B cell (primary cell): ENCODE results near the gene THEMIS.

Source experiments
- EZH2 ChIP-seq: IDR thresholded peaks from 2 replicates; pipeline ENCODE4 v1.6.1; 2012; ENCODE audit warnings: borderline replicate concordance, low read depth, mild to moderate bottlenecking, moderate library complexity, low read length; ENCODE audit not compliant: insufficient read depth, poor library complexity, severe bottlenecking
- TF ChIP-seq, protein P1 (sequence below): fragments of 200-600 bp; IDR thresholded peaks from one replicate; pipeline ENCODE4 v1.8.0; 2022; ENCODE audit warnings: antibody characterized with exemption, mild to moderate bottlenecking

DNA sequence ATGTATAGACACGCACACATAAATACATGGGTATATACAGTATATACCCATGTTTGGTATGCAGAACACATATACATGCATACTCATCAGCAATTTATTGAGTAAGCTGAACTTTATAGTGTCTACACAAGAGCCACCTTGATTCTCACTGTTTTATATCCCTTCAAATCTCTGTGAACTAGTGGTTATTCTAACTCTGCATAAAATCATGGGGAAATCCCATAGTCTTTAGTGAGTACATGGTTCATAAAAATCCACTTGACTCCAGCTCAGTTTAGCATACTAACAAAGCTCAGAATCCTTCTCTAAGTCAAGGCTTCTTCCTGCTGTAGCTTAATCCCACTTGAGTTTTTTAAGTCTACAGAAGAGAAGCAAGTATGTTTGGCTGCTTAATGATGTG, 104.1 kb downstream of the THEMIS start:
- TF ChIP-seq, protein P1, sequence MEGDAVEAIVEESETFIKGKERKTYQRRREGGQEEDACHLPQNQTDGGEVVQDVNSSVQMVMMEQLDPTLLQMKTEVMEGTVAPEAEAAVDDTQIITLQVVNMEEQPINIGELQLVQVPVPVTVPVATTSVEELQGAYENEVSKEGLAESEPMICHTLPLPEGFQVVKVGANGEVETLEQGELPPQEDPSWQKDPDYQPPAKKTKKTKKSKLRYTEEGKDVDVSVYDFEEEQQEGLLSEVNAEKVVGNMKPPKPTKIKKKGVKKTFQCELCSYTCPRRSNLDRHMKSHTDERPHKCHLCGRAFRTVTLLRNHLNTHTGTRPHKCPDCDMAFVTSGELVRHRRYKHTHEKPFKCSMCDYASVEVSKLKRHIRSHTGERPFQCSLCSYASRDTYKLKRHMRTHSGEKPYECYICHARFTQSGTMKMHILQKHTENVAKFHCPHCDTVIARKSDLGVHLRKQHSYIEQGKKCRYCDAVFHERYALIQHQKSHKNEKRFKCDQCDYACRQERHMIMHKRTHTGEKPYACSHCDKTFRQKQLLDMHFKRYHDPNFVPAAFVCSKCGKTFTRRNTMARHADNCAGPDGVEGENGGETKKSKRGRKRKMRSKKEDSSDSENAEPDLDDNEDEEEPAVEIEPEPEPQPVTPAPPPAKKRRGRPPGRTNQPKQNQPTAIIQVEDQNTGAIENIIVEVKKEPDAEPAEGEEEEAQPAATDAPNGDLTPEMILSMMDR, result no peak
- no peak for TF ChIP-seq EZH2
